ENCODE results near the gene HGD.
"Not testable (repeated sequence)": the region's sequence is repeated elsewhere in the genome, so short reads cannot be mapped to it uniquely, and the experiment has no call there.

HGD gene

GRCh38 chr3:120642368-120642948, 39.6 kb downstream of the HGD start:
- no peak for TF ChIP-seq CTCF (IDR thresholded peaks at IDR 0.05; ENCODE audit: control extremely low read depth, extremely low read depth, low read depth, missing control alignments)
- ChIA-PET CTCF (interaction anchor here (1.0 to 1.8 kb wide), 2 partner anchors 18 to 153 kb away, joined by 3 to 5 read pairs; no protein-coding TSS in a partner anchor), POLR2A (no interaction called here)
- no peak for DNase-seq (ENCODE audit: extremely low spot score)

GRCh38 chr3:120641696-120642246, 40.3 kb downstream of the HGD start:
- no peak for DNase-seq (ENCODE audit: extremely low spot score)
- TF ChIP-seq CTCF (IDR thresholded peaks at IDR 0.05; ENCODE audit: control extremely low read depth, extremely low read depth, low read depth, missing control alignments), result no peak
- CTCF ChIA-PET, result interaction anchor here (0.9 to 1.8 kb wide), 3 partner anchors 15 to 154 kb away, joined by 3 to 5 read pairs (median 3); no protein-coding TSS in a partner anchor
- POLR2A ChIA-PET, result no interaction called here

DNA sequence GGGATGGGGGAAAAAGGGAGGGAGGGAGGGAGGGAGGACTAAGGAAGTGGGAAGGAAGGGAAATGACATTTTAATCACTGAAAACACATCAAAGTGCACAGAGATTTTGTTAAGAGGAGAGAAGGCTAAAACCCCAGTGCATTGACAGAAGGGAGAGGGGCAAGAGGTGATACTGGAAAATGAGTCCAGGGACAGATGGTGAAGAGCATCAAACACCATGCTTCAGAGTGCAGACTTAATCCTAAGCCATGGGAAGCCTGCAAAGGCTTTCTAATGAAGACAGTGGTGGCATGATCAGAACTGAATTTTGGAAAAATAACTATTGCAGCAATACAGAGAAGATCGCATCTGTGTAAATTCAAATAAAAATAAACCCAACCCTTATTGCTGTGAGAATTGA, 41.8 kb downstream of the HGD start:
- DNase-seq (ENCODE audit: extremely low spot score), result no peak
- CTCF ChIA-PET, result interaction anchor here (1.0 kb wide), 1 partner anchor 223 kb away, joined by 3 read pairs; no protein-coding TSS in a partner anchor
- TF ChIP-seq CTCF (IDR thresholded peaks at IDR 0.05; ENCODE audit: control extremely low read depth, extremely low read depth, low read depth, missing control alignments), result no peak
- POLR2A ChIA-PET, result no interaction called here

- POLR2A ChIA-PET; DNase-seq (ENCODE audit: extremely low spot score): not testable (repeated sequence)
- CTCF ChIA-PET, result interaction anchor here (1.3 kb wide), 1 partner anchor 157 kb away, joined by 3 read pairs; no protein-coding TSS in a partner anchor
Observed at GRCh38 chr3:120638820-120639219, 43.2 kb downstream of the HGD start.

GRCh38 chr3:120637851-120638559, 44.0 kb downstream of the HGD start:
- ChIA-PET POLR2A (no interaction called here), CTCF (interaction anchor here (1.3 kb wide), 1 partner anchor 158 kb away, joined by 3 read pairs; no protein-coding TSS in a partner anchor)
- no peak for DNase-seq (ENCODE audit: extremely low spot score)
- TF ChIP-seq CTCF (IDR thresholded peaks at IDR 0.05; ENCODE audit: control extremely low read depth, extremely low read depth, low read depth, missing control alignments), result no peak

- ChIA-PET CTCF (no interaction called here), POLR2A (no interaction called here)
- DNase-seq (ENCODE audit: extremely low spot score), result no peak
- TF ChIP-seq CTCF (IDR thresholded peaks at IDR 0.05; ENCODE audit: control extremely low read depth, extremely low read depth, low read depth, missing control alignments), result no peak
Observed at GRCh38 chr3:120636795-120637401, 45.1 kb downstream of the HGD start.
